ENCODE measurements around the gene MYOZ2. TPM values are rescaled to one million over a fixed set of nuclear protein-coding genes. Genes with fewer than 3 reads are reported as not detected.
"Not testable (repeated sequence)": the region's sequence is repeated elsewhere in the genome, so short reads cannot be mapped to it uniquely, and the experiment has no call there.

Gene MYOZ2
- total RNA-seq, 8 experiments from 2014 or later, result 0.15 to 0.78 (median 0.24) TPM; not detected in 5

GRCh38 chr4:119138046-119138445 is 2.4 kb downstream of the MYOZ2 start:
- no peak for ATAC-seq (replicated peaks in 6 of 8)
- in situ Hi-C loops (cut with MboI; ENCODE audit: low pct_unique_long_range_greater_than_20kb in 2 of 9, low sequenced_read_pairs in 9 of 9, unreplicated experiment in 9 of 9), result no loop called here
- no peak overlapping the region for H3K27ac ChIP-seq

GRCh38 chr4:119139311-119139710 is 3.7 kb downstream of the MYOZ2 start:
- no peaks in the 10 kb centered on the region for H3K4me1 ChIP-seq (replicated peaks in 1 of 2)
- no peak for ATAC-seq (replicated peaks in 6 of 8)
- H3K4me3 ChIP-seq, result no peak overlapping the region
- H3K27ac ChIP-seq, result no peak overlapping the region
- in situ Hi-C loops (cut with MboI; ENCODE audit: low pct_unique_long_range_greater_than_20kb in 2 of 9, low sequenced_read_pairs in 9 of 9, unreplicated experiment in 9 of 9), result no loop called here

More at GRCh38 chr4:119138046-119138445, 2.4 kb downstream of the MYOZ2 start:
- Histone ChIP-seq H3K4me3 (no peak overlapping the region), H3K4me1 (replicated peaks in 1 of 2) (no peaks in the 10 kb centered on the region)
- 7 to 94% (median 79%) methylated on average over 1 to 2 of the region's 2 CpGs; no CpG with 5 or more reads in 1 of the 10 experiments for WGBS, 10 experiments

GRCh38 chr4:119139822-119140252 is 4.2 kb downstream of the MYOZ2 start:
- 67 to 100% (median 85%) methylated on average over 1 to 2 of the region's 2 CpGs for WGBS, 10 experiments
- no peak overlapping the region for H3K4me3 ChIP-seq
- no peak overlapping the region for H3K27ac ChIP-seq
- ATAC-seq (replicated peaks in 6 of 8), result no peak
- H3K4me1 ChIP-seq (replicated peaks in 1 of 2), result no peaks in the 10 kb centered on the region
- in situ Hi-C loops (cut with MboI; ENCODE audit: low pct_unique_long_range_greater_than_20kb in 2 of 9, low sequenced_read_pairs in 9 of 9, unreplicated experiment in 9 of 9), result no loop called here

- in situ Hi-C loops (cut with MboI; ENCODE audit: low pct_unique_long_range_greater_than_20kb in 2 of 9, low sequenced_read_pairs in 9 of 9, unreplicated experiment in 9 of 9); H3K4me1 ChIP-seq (replicated peaks in 1 of 2); H3K27ac ChIP-seq; H3K4me3 ChIP-seq; ATAC-seq (replicated peaks in 6 of 8): not testable (repeated sequence)
- 80 to 100% (median 97%) methylated on average over 1 to 4 of the region's 4 CpGs; no CpG with 5 or more reads in 1 of the 10 experiments for WGBS, 10 experiments
These were observed 5.7 kb downstream of the MYOZ2 start for GRCh38 chr4:119141283-119141682.

- in situ Hi-C loops (cut with MboI; ENCODE audit: low pct_unique_long_range_greater_than_20kb in 2 of 9, low sequenced_read_pairs in 9 of 9, unreplicated experiment in 9 of 9), result no loop called here
- Histone ChIP-seq H3K4me3 (no peak overlapping the region), H3K4me1 (replicated peaks in 1 of 2) (no peaks in the 10 kb centered on the region), H3K27ac (no peak overlapping the region)
- ATAC-seq (replicated peaks in 6 of 8), result no peak
These were observed 7.2 kb downstream of the MYOZ2 start for GRCh38 chr4:119142833-119143232.

GRCh38 chr4:119143341-119143740 is 7.7 kb downstream of the MYOZ2 start:
- ATAC-seq (replicated peaks in 6 of 8); H3K4me3 ChIP-seq; H3K27ac ChIP-seq; H3K4me1 ChIP-seq (replicated peaks in 1 of 2); in situ Hi-C loops (cut with MboI; ENCODE audit: low pct_unique_long_range_greater_than_20kb in 2 of 9, low sequenced_read_pairs in 9 of 9, unreplicated experiment in 9 of 9): not testable (repeated sequence)
- 40 to 100% (median 92%) methylated on average over 1 to 9 of the region's 10 CpGs; no CpG with 5 or more reads in 2 of the 10 experiments for WGBS, 10 experiments

- ATAC-seq (replicated peaks in 6 of 8), result no peak
- no peak overlapping the region for H3K27ac ChIP-seq
These were observed 13.5 kb downstream of the MYOZ2 start for GRCh38 chr4:119149110-119149509.

GRCh38 chr4:119151161-119151560 is 15.5 kb downstream of the MYOZ2 start:
- H3K4me3 ChIP-seq, result no peak overlapping the region
- no peak overlapping the region for H3K27ac ChIP-seq
- H3K4me1 ChIP-seq (replicated peaks in 1 of 2), result no peaks in the 10 kb centered on the region
- 60 to 100% (median 89%) methylated on average over 1 to 2 of the region's 2 CpGs; no CpG with 5 or more reads in 3 of the 10 experiments for WGBS, 10 experiments
- in situ Hi-C loops (cut with MboI; ENCODE audit: low pct_unique_long_range_greater_than_20kb in 2 of 9, low sequenced_read_pairs in 9 of 9, unreplicated experiment in 9 of 9), result no loop called here
- ATAC-seq (replicated peaks in 6 of 8), result no peak

More at GRCh38 chr4:119149110-119149509, 13.5 kb downstream of the MYOZ2 start:
- Histone ChIP-seq H3K4me3 (no peak overlapping the region), H3K4me1 (replicated peaks in 1 of 2) (no peaks in the 10 kb centered on the region)
- WGBS, 10 experiments, result 59 to 100% (median 81%) methylated on average over 1 to 6 of the region's 7 CpGs; no CpG with 5 or more reads in 2 of the 10 experiments
- in situ Hi-C loops (cut with MboI; ENCODE audit: low pct_unique_long_range_greater_than_20kb in 2 of 9, low sequenced_read_pairs in 9 of 9, unreplicated experiment in 9 of 9), result no loop called here

GRCh38 chr4:119152741-119153140 is 17.1 kb downstream of the MYOZ2 start:
- Histone ChIP-seq H3K4me3 (no peak overlapping the region), H3K27ac (no peak overlapping the region), H3K4me1 (replicated peaks in 1 of 2) (no peaks in the 10 kb centered on the region)
- 25 to 100% (median 87%) methylated on average over 1 to 2 of the region's 2 CpGs; no CpG with 5 or more reads in 1 of the 10 experiments for WGBS, 10 experiments
- ATAC-seq (replicated peaks in 6 of 8), result no peak
- in situ Hi-C loops (cut with MboI; ENCODE audit: low pct_unique_long_range_greater_than_20kb in 2 of 9, low sequenced_read_pairs in 9 of 9, unreplicated experiment in 9 of 9), result no loop called here

GRCh38 chr4:119162174-119162573 is 26.5 kb downstream of the MYOZ2 start:
- Histone ChIP-seq H3K27ac (no peak overlapping the region), H3K4me1 (replicated peaks in 1 of 2) (no peaks in the 10 kb centered on the region), H3K4me3 (no peak overlapping the region)
- ATAC-seq (replicated peaks in 6 of 8), result no peak
- 20 to 100% (median 87%) methylated on average over 1 to 5 of the region's 5 CpGs; no CpG with 5 or more reads in 2 of the 10 experiments for WGBS, 10 experiments
- in situ Hi-C loops (cut with MboI; ENCODE audit: low pct_unique_long_range_greater_than_20kb in 2 of 9, low sequenced_read_pairs in 9 of 9, unreplicated experiment in 9 of 9), result no loop called here

- H3K27ac ChIP-seq, result no peak overlapping the region
- in situ Hi-C loops (cut with MboI; ENCODE audit: low pct_unique_long_range_greater_than_20kb in 2 of 9, low sequenced_read_pairs in 9 of 9, unreplicated experiment in 9 of 9), result no loop called here
- no peak overlapping the region for H3K4me3 ChIP-seq
- H3K4me1 ChIP-seq (replicated peaks in 1 of 2), result no peaks in the 10 kb centered on the region
- ATAC-seq (replicated peaks in 6 of 8), result no peak
- 21 to 100% (median 58%) methylated on average over 1 to 3 of the region's 3 CpGs for WGBS, 10 experiments
These were observed 30.1 kb downstream of the MYOZ2 start for GRCh38 chr4:119165767-119166166.

GRCh38 chr4:119170195-119170594 is 34.6 kb downstream of the MYOZ2 start:
- in situ Hi-C loops (cut with MboI; ENCODE audit: low pct_unique_long_range_greater_than_20kb in 2 of 9, low sequenced_read_pairs in 9 of 9, unreplicated experiment in 9 of 9), result no loop called here
- ATAC-seq (replicated peaks in 6 of 8), result no peak
- no peak overlapping the region for H3K4me3 ChIP-seq
- no peak overlapping the region for H3K27ac ChIP-seq
- no peaks in the 10 kb centered on the region for H3K4me1 ChIP-seq (replicated peaks in 1 of 2)

- in situ Hi-C loops (cut with MboI; ENCODE audit: low pct_unique_long_range_greater_than_20kb in 2 of 9, low sequenced_read_pairs in 9 of 9, unreplicated experiment in 9 of 9), result no loop called here
- Histone ChIP-seq H3K4me1 (replicated peaks in 1 of 2) (no peaks in the 10 kb centered on the region), H3K4me3 (no peak overlapping the region), H3K27ac (no peak overlapping the region)
- WGBS, 10 experiments, result 75 to 100% (median 90%) methylated on average over 2 to 7 of the region's 7 CpGs; no CpG with 5 or more reads in 2 of the 10 experiments
- ATAC-seq (replicated peaks in 6 of 8), result no peak
These were observed 36.6 kb downstream of the MYOZ2 start for GRCh38 chr4:119172223-119172622.

- H3K27ac ChIP-seq; ATAC-seq (replicated peaks in 6 of 8); H3K4me3 ChIP-seq; H3K4me1 ChIP-seq (replicated peaks in 1 of 2); in situ Hi-C loops (cut with MboI; ENCODE audit: low pct_unique_long_range_greater_than_20kb in 2 of 9, low sequenced_read_pairs in 9 of 9, unreplicated experiment in 9 of 9): not testable (repeated sequence)
- WGBS, 10 experiments, result 80 to 100% methylated on average over 1 to 2 of the region's 30 CpGs; no CpG with 5 or more reads in 8 of the 10 experiments
These were observed 38.2 kb downstream of the MYOZ2 start for GRCh38 chr4:119173729-119174361.

Measured in motor neuron (in vitro differentiated cells).